PC-9 (cell line): ENCODE data around the gene ACP4. TPM values are rescaled to one million over a fixed set of nuclear protein-coding genes. Genes with fewer than 3 reads are reported as not detected.

Experiments used
- Bru-seq: library from RNA; stranded (reverse); fragments of 400-500 nt; gene quantifications from one replicate; lab custom pipeline; 2021; lab: Mats Ljungman, UMichigan
- BruChase-seq, 2 experiments: library from RNA; stranded (reverse); fragments of 400-500 nt; gene quantifications; one replicate each; lab custom pipeline; 2021; lab: Mats Ljungman, UMichigan
- BruUV-seq: library from RNA; stranded (reverse); fragments of 400-500 nt; replicated peaks from 2 replicates; lab custom pipeline; 2021; lab: Mats Ljungman, UMichigan
- CTCF ChIA-PET: fragments of 300-600 bp; sonication (Branson Sonifier 250); formaldehyde crosslinking; loops from one replicate; lab custom pipeline; 2022; ENCODE audit warnings: antibody characterized with exemption; lab: Charles Lee
- POLR2A ChIA-PET: fragments of 300-600 bp; sonication (Branson Sonifier 250); formaldehyde crosslinking; loops from one replicate; lab custom pipeline; 2022; ENCODE audit warnings: antibody characterized with exemption; ENCODE audit not compliant: unreplicated experiment; lab: Charles Lee
- DNase-seq, 2 experiments: peaks; one replicate each; pipeline versions ENCODE4 v3.0.0 to v3.0.0-alpha.2; 2015 to 2022; ENCODE audit warnings: mixed read lengths in 1 of 2
- H2AFZ ChIP-seq: fragments of 200-600 bp; sonication (generic); 2 replicates; pipeline ENCODE4 v1.8.1; 2017; ENCODE audit warnings: antibody characterized with exemption
- H3F3A ChIP-seq: fragments of 200-600 bp; sonication (generic); 2 replicates; pipeline ENCODE4 v1.8.1; 2017; ENCODE audit warnings: antibody characterized with exemption, mild to moderate bottlenecking, low read depth; ENCODE audit not compliant: insufficient read depth
- H3K27ac ChIP-seq: fragments of 200-600 bp; sonication (generic); 2 replicates; pipeline ENCODE4 v1.6.1; 2016; ENCODE audit warnings: mixed run types
- H3K27me3 ChIP-seq: fragments of 200-600 bp; sonication (generic); 2 replicates; pipeline ENCODE4 v1.6.1; 2016; ENCODE audit warnings: low read depth, mixed run types; ENCODE audit not compliant: insufficient read depth
- H3K36me3 ChIP-seq: fragments of 200-600 bp; sonication (generic); 2 replicates; pipeline ENCODE4 v1.6.1; 2016; ENCODE audit warnings: low read depth, mixed run types
- H3K4me1 ChIP-seq: fragments of 200-600 bp; sonication (generic); replicated peaks from 2 replicates; pipeline ENCODE4 v1.6.1; 2016; ENCODE audit warnings: mixed run types; ENCODE audit not compliant: insufficient read depth
- H3K4me2 ChIP-seq: fragments of 200-600 bp; sonication (generic); 2 replicates; pipeline ENCODE4 v1.6.1; 2017; ENCODE audit warnings: mixed run types
- H3K4me3 ChIP-seq: fragments of 200-600 bp; sonication (generic); 2 replicates; pipeline ENCODE4 v1.6.1; 2016; ENCODE audit warnings: mixed run types
- H3K79me2 ChIP-seq: fragments of 200-600 bp; sonication (generic); 2 replicates; pipeline ENCODE4 v1.6.1; 2017; ENCODE audit warnings: low read depth, mixed run types
- H3K9me2 ChIP-seq: fragments of 200-600 bp; sonication (generic); 2 replicates; pipeline ENCODE4 v1.8.1; 2017; ENCODE audit warnings: mild to moderate bottlenecking; ENCODE audit not compliant: insufficient read depth
- H3K9me3 ChIP-seq: fragments of 200-600 bp; sonication (generic); 2 replicates; pipeline ENCODE4 v1.8.1; 2016; ENCODE audit warnings: low read depth; ENCODE audit not compliant: insufficient read depth
- H4K20me1 ChIP-seq: fragments of 200-600 bp; sonication (generic); 2 replicates; pipeline ENCODE4 v1.8.1; 2017; ENCODE audit not compliant: insufficient read depth
- EZH2 ChIP-seq: fragments of 200-600 bp; sonication (generic); IDR thresholded peaks from 2 replicates; pipeline ENCODE4 v1.8.0; 2017; ENCODE audit warnings: antibody characterized with exemption, low read depth
- intact Hi-C: fragments of 100-400 bp; cut with micrococcal nuclease; formaldehyde crosslinking; loops from one replicate; pipeline ENCODE4 v1.10.0; 2022; ENCODE audit not compliant: unreplicated experiment
- long read RNA-seq: library from polyadenylated mRNA; stranded (forward); transcript quantifications from one replicate; pipeline ENCODE4 v2.0.0, GENCODE V29; 2022
- total RNA-seq: library from RNA; stranded (reverse); gene quantifications from 2 replicates; pipeline ENCODE4 v1.2.3, GENCODE V29; 2021
- TF ChIP-seq, protein P1 (sequence below): fragments of 200-600 bp; sonication (generic); conservative IDR thresholded peaks from 2 replicates; pipeline ENCODE4 v1.6.1; 2017; ENCODE audit warnings: mixed run types, antibody characterized with exemption, mild to moderate bottlenecking, moderate library complexity

The ACP4 gene
- total RNA-seq, result not detected in 2 replicates
- not detected for Bru-seq, nascent RNA
- not detected for BruChase-seq, experiment 1, labeled RNA remaining after a 2-hour chase
- not detected for BruChase-seq, experiment 2, labeled RNA remaining after a 6-hour chase
- long read RNA-seq, result 0 reads

DNA sequence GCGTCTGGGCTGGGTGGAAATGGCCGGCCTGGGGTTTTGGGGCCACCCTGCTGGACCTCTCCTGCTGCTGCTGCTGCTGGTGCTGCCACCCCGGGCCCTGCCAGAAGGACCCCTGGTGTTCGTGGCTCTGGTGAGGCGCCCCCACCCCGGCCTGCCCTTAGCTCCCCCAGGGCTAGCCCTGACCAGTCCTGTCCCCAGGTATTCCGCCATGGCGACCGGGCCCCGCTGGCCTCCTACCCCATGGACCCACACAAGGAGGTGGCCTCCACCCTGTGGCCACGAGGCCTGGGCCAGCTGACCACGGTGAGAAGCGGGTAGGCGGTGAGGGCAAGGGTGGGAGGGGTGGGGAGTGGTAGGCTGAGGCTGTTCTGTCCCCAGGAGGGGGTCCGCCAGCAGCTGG is at the start of gene ACP4:
Gene ACP4 (plus strand): TSS at position 20 of the 400 bp plus-strand sequence. CDS start 0 bp downstream, at position 20.
- Histone ChIP-seq H2AFZ (no peak within 1 kb of the TSS), H3K27me3 (peaks cover 10% of the 10 kb centered on the region; the same call in 1 of the 2 replicates), H4K20me1 (peaks cover 5% of the 10 kb centered on the region), H3K4me1 (no peaks in the 10 kb centered on the region), H3K36me3 (no peaks in the 10 kb centered on the region), H3K9me2 (no peaks in the 10 kb centered on the region), H3K4me3 (no peak within 1 kb of the TSS), H3K4me2 (no peak within 1 kb of the TSS), H3K79me2 (no peaks in the 10 kb centered on the region), H3K27ac (no peak within 1 kb of the TSS), H3K9me3 (no peaks in the 10 kb centered on the region), H3F3A (peaks cover 28% of the 10 kb centered on the region)
- DNase-seq, result no peak
- ChIA-PET CTCF (no interaction called here), POLR2A (no interaction called here)
- intact Hi-C loops, result loop anchor here (5.0 kb wide), 1 partner anchor 132 kb away; no protein-coding TSS in a partner anchor
- no peak for TF ChIP-seq EZH2
- TF ChIP-seq, protein P1, sequence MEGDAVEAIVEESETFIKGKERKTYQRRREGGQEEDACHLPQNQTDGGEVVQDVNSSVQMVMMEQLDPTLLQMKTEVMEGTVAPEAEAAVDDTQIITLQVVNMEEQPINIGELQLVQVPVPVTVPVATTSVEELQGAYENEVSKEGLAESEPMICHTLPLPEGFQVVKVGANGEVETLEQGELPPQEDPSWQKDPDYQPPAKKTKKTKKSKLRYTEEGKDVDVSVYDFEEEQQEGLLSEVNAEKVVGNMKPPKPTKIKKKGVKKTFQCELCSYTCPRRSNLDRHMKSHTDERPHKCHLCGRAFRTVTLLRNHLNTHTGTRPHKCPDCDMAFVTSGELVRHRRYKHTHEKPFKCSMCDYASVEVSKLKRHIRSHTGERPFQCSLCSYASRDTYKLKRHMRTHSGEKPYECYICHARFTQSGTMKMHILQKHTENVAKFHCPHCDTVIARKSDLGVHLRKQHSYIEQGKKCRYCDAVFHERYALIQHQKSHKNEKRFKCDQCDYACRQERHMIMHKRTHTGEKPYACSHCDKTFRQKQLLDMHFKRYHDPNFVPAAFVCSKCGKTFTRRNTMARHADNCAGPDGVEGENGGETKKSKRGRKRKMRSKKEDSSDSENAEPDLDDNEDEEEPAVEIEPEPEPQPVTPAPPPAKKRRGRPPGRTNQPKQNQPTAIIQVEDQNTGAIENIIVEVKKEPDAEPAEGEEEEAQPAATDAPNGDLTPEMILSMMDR, result no peak
- no TSS peak for BruUV-seq

GRCh38 chr19:50741179-50741933 is 48.9 kb upstream of the ACP4 start:
- no peaks in the 10 kb centered on the region for H3K36me3 ChIP-seq
- no peaks in the 10 kb centered on the region for H3K9me2 ChIP-seq
- H3F3A ChIP-seq, result peaks cover 4% of the 10 kb centered on the region; the same call in 1 of the 2 replicates
- no TSS peak for BruUV-seq
- H3K4me2 ChIP-seq, result no peak overlapping the region
- no peaks in the 10 kb centered on the region for H4K20me1 ChIP-seq
- TF ChIP-seq EZH2, result no peak
- TF ChIP-seq, protein P1, result no peak
- H3K79me2 ChIP-seq, result no peaks in the 10 kb centered on the region
- no peak overlapping the region for H2AFZ ChIP-seq
- H3K27me3 ChIP-seq, result peaks cover 95% of the 10 kb centered on the region
- H3K4me3 ChIP-seq, result no peak overlapping the region
- CTCF ChIA-PET, result no interaction called here
- intact Hi-C loops, result no loop called here
- no peaks in the 10 kb centered on the region for H3K4me1 ChIP-seq
- H3K9me3 ChIP-seq, result no peaks in the 10 kb centered on the region
- no peak overlapping the region for H3K27ac ChIP-seq
- DNase-seq, result no peak
- POLR2A ChIA-PET, result no interaction called here

GRCh38 chr19:50743537-50743936 is 46.7 kb upstream of the ACP4 start:
- no peak overlapping the region for H3K4me3 ChIP-seq
- no peaks in the 10 kb centered on the region for H3K9me3 ChIP-seq
- no peaks in the 10 kb centered on the region for H4K20me1 ChIP-seq
- TF ChIP-seq, protein P1, result no peak
- TF ChIP-seq EZH2, result no peak
- CTCF ChIA-PET, result interaction anchor here (0.7 kb wide), 1 partner anchor 963 kb away, joined by 3 read pairs; no protein-coding TSS in a partner anchor
- no peaks in the 10 kb centered on the region for H3K9me2 ChIP-seq
- H3K4me1 ChIP-seq, result no peaks in the 10 kb centered on the region
- H3K27ac ChIP-seq, result no peak overlapping the region
- peaks cover 81% of the 10 kb centered on the region for H3K27me3 ChIP-seq
- no peak overlapping the region for H3K4me2 ChIP-seq
- no TSS peak for BruUV-seq
- no peaks in the 10 kb centered on the region for H3K36me3 ChIP-seq
- DNase-seq, result no peak
- peaks cover 4% of the 10 kb centered on the region; the same call in 1 of the 2 replicates for H3F3A ChIP-seq
- POLR2A ChIA-PET, result no interaction called here
- H2AFZ ChIP-seq, result no peak overlapping the region
- intact Hi-C loops, result no loop called here
- H3K79me2 ChIP-seq, result no peaks in the 10 kb centered on the region
